ENCODE results near the gene SEMA5B. TPM values are rescaled to one million over a fixed set of nuclear protein-coding genes. Genes with fewer than 3 reads are reported as not detected.
A peak's percentile ranks its signal among the peaks of the same experiment; 100 is the strongest.

Gene SEMA5B
- total and polyA plus RNA-seq, 2 donors (not counting 3 experiments of a cell fraction or from before 2014, with no cell fraction given): 0.07 TPM; not detected in 1

DNA sequence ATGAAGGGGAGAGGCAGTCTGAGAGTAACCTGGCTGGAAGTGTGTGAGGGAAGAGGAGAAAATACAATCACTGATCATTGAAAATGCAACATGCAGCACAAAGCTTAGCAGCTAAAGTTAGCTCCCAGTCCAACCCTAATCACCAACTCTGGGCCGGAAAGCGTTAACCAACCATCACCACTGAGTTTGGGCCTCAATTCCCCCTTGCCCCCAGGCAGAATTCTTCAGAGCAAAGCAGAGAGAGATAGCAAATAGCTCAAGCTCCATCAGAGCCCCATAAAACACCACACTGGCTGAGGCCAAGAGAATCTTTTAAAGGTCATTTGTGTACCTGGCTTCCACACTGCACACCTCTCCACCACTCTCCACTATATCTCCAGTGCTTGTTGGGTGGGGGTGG is 23.1 kb upstream of the SEMA5B start:
- Histone ChIP-seq H4K20me1 (replicated peaks; ENCODE audit: control insufficient read depth, extremely low read depth, insufficient read depth, low read length) (no peaks in the 10 kb centered on the region), H3K4me1 (ENCODE audit: control insufficient read depth, extremely low read depth, insufficient read depth, low read length) (no peaks in the 10 kb centered on the region), H3K9me3 (replicated peaks; ENCODE audit: control insufficient read depth, insufficient read depth, low read length) (no peaks in the 10 kb centered on the region), H3K36me3 (ENCODE audit: control insufficient read depth in 2 of 2, extremely low read depth in 1 of 2, insufficient read depth in 2 of 2, low read length in 2 of 2) (no peaks in the 10 kb centered on the region), H3K79me2 (ENCODE audit: control insufficient read depth, insufficient read depth, low read length) (no peaks in the 10 kb centered on the region), H3K4me3 (replicated peaks in 1 of 3; ENCODE audit: insufficient read depth in 1 of 3, low read depth in 1 of 3, low read length in 3 of 3) (no peak overlapping the region), H3K9ac (replicated peaks; ENCODE audit: extremely low read depth, insufficient read depth, low read length) (no peak overlapping the region), H3K4me2 (ENCODE audit: insufficient read depth, low read length) (no peak overlapping the region), H3K9me1 (replicated peaks; ENCODE audit: control insufficient read depth, extremely low read depth, insufficient read depth, low read length) (no peaks in the 10 kb centered on the region), H3K27me3 (ENCODE audit: control insufficient read depth in 2 of 2, insufficient read depth in 2 of 2, low read length in 2 of 2) (peaks cover 0 to 5% of the 10 kb centered on the region in 2 experiments), H2AFZ (ENCODE audit: low read depth, low read length) (peak overlapping the region; percentile 23), H3K27ac (ENCODE audit: insufficient read depth, low read depth, low read length) (no peak overlapping the region)
- BruUV-seq (replicated peaks): no TSS peak
- no peak for FAIRE-seq
- TF ChIP-seq FOS (IDR thresholded peaks at IDR 0.05; ENCODE audit: borderline replicate concordance, insufficient read depth, low read length) (no peak), POLR2AphosphoS5 (IDR thresholded peaks at IDR 0.05; ENCODE audit: insufficient read depth, low read depth, low read length) (no peak)
- dilution Hi-C loops (cut with MboI; ENCODE audit: extremely low pct_ligation_motif_present, low sequenced_read_pairs): no loop called here
- no peak for DNase-seq (ENCODE audit: low read depth, low spot score)
- POLR2A ChIA-PET: no interaction called here
- CTCF ChIA-PET: no interaction called here
- intact Hi-C loops (cut with micrococcal nuclease): no loop called here

DNA sequence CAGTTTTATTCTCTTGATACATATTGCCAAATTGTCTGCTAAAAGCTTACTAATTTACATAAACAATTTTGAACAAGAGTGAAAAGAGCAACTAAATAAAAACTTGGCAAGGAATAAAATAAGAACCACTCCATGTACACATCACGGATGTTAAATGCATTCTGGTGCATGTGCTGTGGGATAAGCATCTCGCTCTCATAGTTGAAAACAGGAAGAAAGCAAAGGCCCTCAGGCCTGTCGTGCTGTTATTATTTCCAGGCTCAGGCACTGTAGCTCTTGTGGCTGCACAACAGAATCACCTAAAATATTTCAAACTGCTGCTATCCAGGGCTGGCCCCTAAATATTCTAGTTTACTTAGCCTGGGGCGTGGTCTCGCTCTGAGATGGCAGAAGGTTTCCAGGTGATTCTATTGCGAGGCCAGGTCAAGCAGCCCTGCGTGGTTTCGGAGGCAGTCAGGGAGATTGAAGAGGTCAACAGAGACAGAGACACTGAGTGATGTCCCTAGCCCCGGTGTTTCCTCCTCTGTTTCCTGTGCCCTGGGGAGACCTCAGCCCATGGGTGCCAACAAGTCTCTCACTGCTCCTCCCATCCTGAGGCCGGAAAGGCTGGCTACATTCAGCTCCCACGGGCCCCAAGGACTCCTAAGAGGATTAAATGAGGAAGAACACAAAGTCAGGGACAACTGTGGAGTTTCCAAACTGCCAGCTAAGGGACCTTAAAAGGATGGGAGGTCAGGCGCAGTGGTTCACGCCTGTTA is 21.1 kb upstream of the SEMA5B start:
- dilution Hi-C loops (cut with MboI; ENCODE audit: extremely low pct_ligation_motif_present, low sequenced_read_pairs) (no loop called here), intact Hi-C loops (cut with micrococcal nuclease) (loop anchor here (5.0 kb wide), 1 partner anchor 209 kb away; no protein-coding TSS in a partner anchor)
- H3K4me1 ChIP-seq (ENCODE audit: control insufficient read depth, extremely low read depth, insufficient read depth, low read length): peaks cover 3% of the 10 kb centered on the region
- no peak overlapping the region for H3K4me2 ChIP-seq (ENCODE audit: insufficient read depth, low read length)
- no TSS peak for BruUV-seq (replicated peaks)
- peak overlapping the region; percentile 2 for H2AFZ ChIP-seq (ENCODE audit: low read depth, low read length)
- no peaks in the 10 kb centered on the region for H3K27me3 ChIP-seq (ENCODE audit: control insufficient read depth in 2 of 2, insufficient read depth in 2 of 2, low read length in 2 of 2)
- FAIRE-seq: no peak
- ChIA-PET CTCF (interaction anchor here (0.7 to 2.0 kb wide), 5 partner anchors 8 to 74 kb away, joined by 3 to 5 read pairs (median 4); no protein-coding TSS in a partner anchor), POLR2A (no interaction called here)
- no peak overlapping the region for H3K27ac ChIP-seq (ENCODE audit: insufficient read depth, low read depth, low read length)
- no peak overlapping the region for H3K9ac ChIP-seq (replicated peaks; ENCODE audit: extremely low read depth, insufficient read depth, low read length)
- no peaks in the 10 kb centered on the region for H3K79me2 ChIP-seq (ENCODE audit: control insufficient read depth, insufficient read depth, low read length)
- no peaks in the 10 kb centered on the region for H4K20me1 ChIP-seq (replicated peaks; ENCODE audit: control insufficient read depth, extremely low read depth, insufficient read depth, low read length)
- H3K4me3 ChIP-seq (replicated peaks in 1 of 3; ENCODE audit: insufficient read depth in 1 of 3, low read depth in 1 of 3, low read length in 3 of 3): no peak overlapping the region
- H3K9me1 ChIP-seq (replicated peaks; ENCODE audit: control insufficient read depth, extremely low read depth, insufficient read depth, low read length): no peaks in the 10 kb centered on the region
- TF ChIP-seq, protein P1, sequence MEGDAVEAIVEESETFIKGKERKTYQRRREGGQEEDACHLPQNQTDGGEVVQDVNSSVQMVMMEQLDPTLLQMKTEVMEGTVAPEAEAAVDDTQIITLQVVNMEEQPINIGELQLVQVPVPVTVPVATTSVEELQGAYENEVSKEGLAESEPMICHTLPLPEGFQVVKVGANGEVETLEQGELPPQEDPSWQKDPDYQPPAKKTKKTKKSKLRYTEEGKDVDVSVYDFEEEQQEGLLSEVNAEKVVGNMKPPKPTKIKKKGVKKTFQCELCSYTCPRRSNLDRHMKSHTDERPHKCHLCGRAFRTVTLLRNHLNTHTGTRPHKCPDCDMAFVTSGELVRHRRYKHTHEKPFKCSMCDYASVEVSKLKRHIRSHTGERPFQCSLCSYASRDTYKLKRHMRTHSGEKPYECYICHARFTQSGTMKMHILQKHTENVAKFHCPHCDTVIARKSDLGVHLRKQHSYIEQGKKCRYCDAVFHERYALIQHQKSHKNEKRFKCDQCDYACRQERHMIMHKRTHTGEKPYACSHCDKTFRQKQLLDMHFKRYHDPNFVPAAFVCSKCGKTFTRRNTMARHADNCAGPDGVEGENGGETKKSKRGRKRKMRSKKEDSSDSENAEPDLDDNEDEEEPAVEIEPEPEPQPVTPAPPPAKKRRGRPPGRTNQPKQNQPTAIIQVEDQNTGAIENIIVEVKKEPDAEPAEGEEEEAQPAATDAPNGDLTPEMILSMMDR (IDR thresholded peaks at IDR 0.05; ENCODE audit: extremely low read depth in 1 of 2, insufficient read depth in 1 of 2, low read depth in 1 of 2, low read length in 2 of 2): no peak
- H3K36me3 ChIP-seq (ENCODE audit: control insufficient read depth in 2 of 2, extremely low read depth in 1 of 2, insufficient read depth in 2 of 2, low read length in 2 of 2): no peaks in the 10 kb centered on the region
- H3K9me3 ChIP-seq (replicated peaks; ENCODE audit: control insufficient read depth, insufficient read depth, low read length): no peaks in the 10 kb centered on the region
- DNase-seq (ENCODE audit: low read depth, low spot score): no peak

Measured in endothelial cell of umbilical vein (primary cell).